GM12878 (cell line): ENCODE data around the gene MCHR1. TPM values are rescaled to one million over a fixed set of nuclear protein-coding genes. Genes with fewer than 3 reads are reported as not detected.

Experiments
- ATAC-seq: fragments of 200-7000 bp; cut with Tn5 transposase; 3 replicates; pipeline ENCODE4 v1.9.1; 2020; ENCODE audit warnings: mild to moderate bottlenecking, moderate library complexity
- BruUV-seq: library from RNA; stranded (reverse); fragments of 400-500 nt; replicated peaks from 2 replicates; lab custom pipeline; 2021; lab: Mats Ljungman, UMichigan
- CTCF ChIA-PET: fragments of 300-600 bp; sonication (Branson Sonifier 250); formaldehyde crosslinking; extraction: SDS; loops from one replicate; lab custom pipeline; 2021; ENCODE audit warnings: inconsistent platforms; lab: Yijun Ruan, JAX
- POLR2A ChIA-PET: fragments of 350-600 bp; formaldehyde crosslinking; extraction: SDS; loops from one replicate; lab custom pipeline; 2021; ENCODE audit warnings: inconsistent platforms; lab: Charles Lee
- RAD21 ChIA-PET: fragments of 300-600 bp; sonication (Branson Sonifier 250); formaldehyde crosslinking; loops from one replicate; lab custom pipeline; 2023; ENCODE audit warnings: antibody characterized with exemption; ENCODE audit not compliant: unreplicated experiment; lab: Charles Lee
- SMC1A ChIA-PET: fragments of 300-600 bp; sonication (Branson Sonifier 250); formaldehyde crosslinking; loops from one replicate; lab custom pipeline; 2023; ENCODE audit not compliant: unreplicated experiment, uncharacterized antibody; lab: Charles Lee
- DNase-seq: peaks from one replicate; pipeline ENCODE4 v3.0.0-alpha.2; 2011; ENCODE audit warnings: low read depth, low spot score
- FAIRE-seq: peaks from 3 replicates; lab custom pipeline; 2011; peaks lifted over from hg19 to GRCh38; lab: Jason Lieb, UNC
- H2AFZ ChIP-seq: 2 replicates; pipeline ENCODE4 v1.6.0; 2011; ENCODE audit warnings: low read depth, low read length, control low read depth; ENCODE audit not compliant: control insufficient read depth
- H3K27ac ChIP-seq: 2 replicates; pipeline ENCODE4 v1.5.1; 2011; ENCODE audit warnings: control low read depth; ENCODE audit not compliant: control insufficient read depth, insufficient read depth
- H3K27me3 ChIP-seq, 2 experiments: replicated peaks in 1 of 2; 2 replicates each; pipeline versions ENCODE4 v1.6.0 to v1.6.1; 2011; ENCODE audit warnings: low read length in 1 of 2; ENCODE audit not compliant: control insufficient read depth in 2 of 2, insufficient read depth in 2 of 2
- H3K36me3 ChIP-seq, 2 experiments: 2 replicates each; pipeline ENCODE4 v1.5.1; 2011; ENCODE audit warnings: low read length in 1 of 2; ENCODE audit not compliant: control insufficient read depth in 2 of 2, insufficient read depth in 2 of 2
- H3K4me1 ChIP-seq: 2 replicates; pipeline ENCODE4 v1.6.1; 2011; ENCODE audit warnings: mild to moderate bottlenecking, low read length, moderate library complexity, mixed read lengths; ENCODE audit not compliant: control insufficient read depth, insufficient read depth
- H3K4me2 ChIP-seq: 2 replicates; pipeline ENCODE4 v1.6.0; 2011; ENCODE audit warnings: control low read depth; ENCODE audit not compliant: control insufficient read depth, insufficient read depth
- H3K4me3 ChIP-seq: fragments of 200-600 bp; sonication (generic); 2 replicates; pipeline ENCODE4 v1.5.1; 2016
- H3K79me2 ChIP-seq: 2 replicates; pipeline ENCODE4 v1.6.0; 2011; ENCODE audit warnings: low read length; ENCODE audit not compliant: control insufficient read depth, insufficient read depth
- H3K9ac ChIP-seq: 2 replicates; pipeline ENCODE4 v1.8.0; 2011; ENCODE audit warnings: low read length, control low read depth, mixed read lengths; ENCODE audit not compliant: control insufficient read depth, insufficient read depth
- H3K9me3 ChIP-seq: replicated peaks from 3 replicates; pipeline ENCODE4 v1.5.1; 2011; ENCODE audit warnings: mild to moderate bottlenecking, low read length; ENCODE audit not compliant: control insufficient read depth, insufficient read depth
- H4K20me1 ChIP-seq: 2 replicates; pipeline ENCODE4 v1.6.0; 2011; ENCODE audit not compliant: control insufficient read depth, insufficient read depth
- BCL11A ChIP-seq: IDR thresholded peaks from 2 replicates; pipeline ENCODE4 v1.6.1; 2011; ENCODE audit warnings: low read depth, low read length
- ESRRA ChIP-seq: IDR thresholded peaks from 2 replicates; pipeline ENCODE4 v1.6.1; 2012; ENCODE audit warnings: mild to moderate bottlenecking, low read length, improper control_type of control experiment
- EZH2 ChIP-seq: IDR thresholded peaks from 2 replicates; pipeline ENCODE4 v1.6.1; 2012; ENCODE audit warnings: low read depth, mild to moderate bottlenecking, control low read depth, inconsistent platforms, low read length, borderline replicate concordance; ENCODE audit not compliant: control insufficient read depth
- WGBS: methylation state at CpG from one replicate; pipeline ENCODE4 v1.1.6; 2016; ENCODE audit warnings: low lambda C conversion rate; ENCODE audit not compliant: insufficient replicate concordance, insufficient coverage; ENCODE audit errors: missing lambda C conversion rate; 5-methylcytosine and 5-hydroxymethylcytosine counted together
- in situ Hi-C: fragments of 300-500 bp; cut with MboI; formaldehyde crosslinking; loops from 9 replicates; pipeline ENCODE4 v1.14.3; 2018; ENCODE audit warnings: mixed read lengths
- intact Hi-C: fragments of 100-400 bp; cut with micrococcal nuclease; formaldehyde crosslinking; loops from one replicate; pipeline ENCODE4 v1.14.2; 2022; ENCODE audit not compliant: unreplicated experiment
- polyA plus RNA-seq, 11 experiments: library from polyadenylated mRNA; depleted of rRNA in 4 of 11; unstranded in 6 of 11; stranded (reverse) in 5 of 11; fragments of >200 nt; fragmentation: Nextera tagmentation in 4 of 11; fragmentation: Illumina TruSeq in 1 of 11; extraction: Ambion mirVana in 4 of 11; extraction: Trizol in 1 of 11; gene quantifications; 1 replicate in 1 of 11; 2 replicates in 10 of 11; pipeline versions ENCODE4 v1.2.1 to v1.2.3, GENCODE V29; 2011 to 2016; ENCODE audit warnings: inconsistent platforms in 2 of 11, missing spikeins in 2 of 11, low read depth in 1 of 11
- total RNA-seq, 4 experiments: library from RNA; depleted of rRNA in 3 of 4; stranded (reverse); fragments of >200 nt in 3 of 4; fragmentation: Illumina TruSeq in 1 of 4; extraction: Trizol in 1 of 4; gene quantifications; 2 replicates each; pipeline versions ENCODE4 v1.2.1 to v1.2.3, GENCODE V29; 2013 to 2021

The MCHR1 gene
- total and polyA plus RNA-seq, 10 of the 15 experiments (the other 5 are each of a cell fraction or from before 2014, with no cell fraction given), result not detected

DNA sequence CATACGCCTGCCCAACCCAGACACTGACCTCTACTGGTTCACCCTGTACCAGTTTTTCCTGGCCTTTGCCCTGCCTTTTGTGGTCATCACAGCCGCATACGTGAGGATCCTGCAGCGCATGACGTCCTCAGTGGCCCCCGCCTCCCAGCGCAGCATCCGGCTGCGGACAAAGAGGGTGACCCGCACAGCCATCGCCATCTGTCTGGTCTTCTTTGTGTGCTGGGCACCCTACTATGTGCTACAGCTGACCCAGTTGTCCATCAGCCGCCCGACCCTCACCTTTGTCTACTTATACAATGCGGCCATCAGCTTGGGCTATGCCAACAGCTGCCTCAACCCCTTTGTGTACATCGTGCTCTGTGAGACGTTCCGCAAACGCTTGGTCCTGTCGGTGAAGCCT lies 2.2 kb downstream of the MCHR1 start:
- no peak overlapping the region for H3K9ac ChIP-seq
- in situ Hi-C loops, result loop anchor here (10.0 kb wide), 1 partner anchor 213 kb away; no protein-coding TSS in a partner anchor
- POLR2A ChIA-PET, result interaction anchor here (0.5 kb wide), 1 partner anchor 82 kb away, joined by 4 read pairs; no protein-coding TSS in a partner anchor
- no peak overlapping the region for H2AFZ ChIP-seq
- no peak overlapping the region for H3K4me2 ChIP-seq
- no TSS peak for BruUV-seq
- H3K4me3 ChIP-seq, result no peak overlapping the region
- no peaks in the 10 kb centered on the region for H3K79me2 ChIP-seq
- H3K36me3 ChIP-seq, result no peaks in the 10 kb centered on the region
- TF ChIP-seq BCL11A, result no peak
- no peak for TF ChIP-seq ESRRA
- TF ChIP-seq, all 136 proteins: peak for 0
- 80% methylated on average over 19 of the region's 19 CpGs for WGBS
- DNase-seq (no peak), ATAC-seq (no peak), FAIRE-seq (no peak)
- ChIA-PET RAD21 (no interaction called here), CTCF (interaction anchor here (2.3 to 4.0 kb wide), 5 partner anchors 79 to 246 kb away, joined by 4 to 49 read pairs (median 15); no protein-coding TSS in a partner anchor), SMC1A (interaction anchor here (2.6 kb wide), 1 partner anchor 217 kb away, joined by 33 read pairs; no protein-coding TSS in a partner anchor)
- Histone ChIP-seq H3K4me1 (no peaks in the 10 kb centered on the region), H3K9me3 (no peaks in the 10 kb centered on the region), H3K27ac (no peak overlapping the region), H4K20me1 (no peaks in the 10 kb centered on the region), H3K27me3 (peaks cover 0 to 3% of the 10 kb centered on the region in 2 experiments; a peak in 3 of 4 replicates)
- intact Hi-C loops, result loop anchor here (5.0 kb wide), 1 partner anchor 136 kb away; the partner anchor contains the start of gene SLC25A17

GRCh38 chr22:40684728-40685127 lies 5.4 kb downstream of the MCHR1 start:
- Histone ChIP-seq H3K4me3 (no peak overlapping the region), H2AFZ (no peak overlapping the region), H3K9ac (no peak overlapping the region), H3K36me3 (no peaks in the 10 kb centered on the region), H3K27ac (no peak overlapping the region)
- intact Hi-C loops, result loop anchor here (5.0 kb wide), 1 partner anchor 133 kb away; the partner anchor contains the start of gene SLC25A17
- in situ Hi-C loops, result loop anchor here (10.0 kb wide), 1 partner anchor 210 kb away; no protein-coding TSS in a partner anchor
- DNase-seq, result no peak
- POLR2A ChIA-PET, result interaction anchor here (1.2 to 1.3 kb wide), 2 partner anchors 27 to 69 kb away, joined by 3 to 8 read pairs; no protein-coding TSS in a partner anchor
- TF ChIP-seq EZH2, result no peak
- TF ChIP-seq, all 136 proteins: peak for 0
- CTCF ChIA-PET, result interaction anchor here (1.0 to 4.0 kb wide), 6 partner anchors 39 to 215 kb away, joined by 3 to 49 read pairs (median 14); no protein-coding TSS in a partner anchor
- H3K79me2 ChIP-seq, result no peaks in the 10 kb centered on the region
- H3K27me3 ChIP-seq, result no peaks in the 10 kb centered on the region; a peak in 2 of 4 replicates
- ATAC-seq (no peak), FAIRE-seq (no peak)
- no peaks in the 10 kb centered on the region for H3K9me3 ChIP-seq
- no peaks in the 10 kb centered on the region for H4K20me1 ChIP-seq
- no peak overlapping the region for H3K4me2 ChIP-seq
- H3K4me1 ChIP-seq, result no peaks in the 10 kb centered on the region
- WGBS, result 51% methylated on average over 9 of the region's 9 CpGs
- SMC1A ChIA-PET, result interaction anchor here (0.9 to 2.6 kb wide), 4 partner anchors 31 to 248 kb away, joined by 3 to 9 read pairs (median 5); partner anchors contain the start of gene DNAJB7
- no TSS peak for BruUV-seq
- RAD21 ChIA-PET, result interaction anchor here (2.2 to 2.8 kb wide), 2 partner anchors 75 to 209 kb away, joined by 5 to 23 read pairs; no protein-coding TSS in a partner anchor
